Chondrocyte (in vitro differentiated cells): ENCODE results near the gene IL10RA. TPM values are rescaled to one million over a fixed set of nuclear protein-coding genes. Genes with fewer than 3 reads are reported as not detected.
A peak's percentile ranks its signal among the peaks of the same experiment; 100 is the strongest.

ENCODE experiments used
- DNase-seq: peaks from one replicate; pipeline ENCODE4 v3.0.0; 2021; ENCODE audit warnings: mixed read lengths, low spot score
- H3K27ac Mint-ChIP-seq: one replicate; pipeline ENCODE4 v1.8.0; 2021; ENCODE audit warnings: mild to moderate bottlenecking, moderate library complexity, mixed read lengths; ENCODE audit not compliant: unreplicated experiment
- H3K27me3 Mint-ChIP-seq: 2 replicates; pipeline ENCODE4 v1.8.0; 2021; ENCODE audit warnings: low read depth, mixed read lengths
- H3K36me3 Mint-ChIP-seq: 2 replicates; pipeline ENCODE4 v1.8.0; 2021; ENCODE audit warnings: low read depth, mixed read lengths
- H3K4me1 Mint-ChIP-seq: 2 replicates; pipeline ENCODE4 v1.8.0; 2021; ENCODE audit warnings: low read depth, mild to moderate bottlenecking, mixed read lengths
- H3K4me3 Mint-ChIP-seq: one replicate; pipeline ENCODE4 v1.8.0; 2021; ENCODE audit warnings: mild to moderate bottlenecking, moderate library complexity, mixed read lengths; ENCODE audit not compliant: unreplicated experiment
- H3K9me3 Mint-ChIP-seq: 2 replicates; pipeline ENCODE4 v1.8.0; 2021; ENCODE audit warnings: low read depth, mixed read lengths
- CTCF ChIP-seq: fragments of 200-600 bp; sonication (generic); IDR thresholded peaks from 2 replicates; pipeline ENCODE4 v1.5.0; 2021; ENCODE audit warnings: antibody characterized with exemption, mild to moderate bottlenecking, moderate library complexity
- total RNA-seq: library from RNA; stranded (reverse); gene quantifications from 3 replicates; pipeline ENCODE4 v1.2.1, GENCODE V29; 2021

The IL10RA gene
- total RNA-seq, 1 donor from 2014 or later = 0.12 TPM

- Mint-ChIP-seq H3K27ac (no peak overlapping the region), H3K9me3 (no peaks in the 10 kb centered on the region), H3K4me3 (no peak overlapping the region), H3K4me1 (peaks cover 20% of the 10 kb centered on the region), H3K36me3 (no peaks in the 10 kb centered on the region), H3K27me3 (peaks cover 32% of the 10 kb centered on the region)
- no peak for TF ChIP-seq CTCF
- DNase-seq = peak; percentile 54
These were observed 3.3 kb downstream of the IL10RA start for GRCh38 chr11:117989351-117990102.

- no peak for DNase-seq
- no peaks in the 10 kb centered on the region for H3K9me3 Mint-ChIP-seq
- no peak for TF ChIP-seq CTCF
- H3K27me3 Mint-ChIP-seq = peaks cover 11% of the 10 kb centered on the region
- H3K36me3 Mint-ChIP-seq = no peaks in the 10 kb centered on the region
- no peak overlapping the region for H3K4me3 Mint-ChIP-seq
- H3K27ac Mint-ChIP-seq = no peak overlapping the region
- H3K4me1 Mint-ChIP-seq = peaks cover 7% of the 10 kb centered on the region
These were observed 5.9 kb downstream of the IL10RA start for GRCh38 chr11:117992136-117992535.

GRCh38 chr11:117992620-117993019 lies 6.4 kb downstream of the IL10RA start:
- no peak overlapping the region for H3K27ac Mint-ChIP-seq
- no peak for TF ChIP-seq CTCF
- H3K4me1 Mint-ChIP-seq = peaks cover 7% of the 10 kb centered on the region
- DNase-seq = no peak
- peaks cover 6% of the 10 kb centered on the region for H3K27me3 Mint-ChIP-seq
- no peaks in the 10 kb centered on the region for H3K36me3 Mint-ChIP-seq
- no peak overlapping the region for H3K4me3 Mint-ChIP-seq
- H3K9me3 Mint-ChIP-seq = no peaks in the 10 kb centered on the region

- TF ChIP-seq CTCF = no peak
- no peak for DNase-seq
- Mint-ChIP-seq H3K4me1 (peaks cover 7% of the 10 kb centered on the region), H3K4me3 (no peak overlapping the region), H3K36me3 (no peaks in the 10 kb centered on the region), H3K27ac (no peak overlapping the region), H3K27me3 (peaks cover 2% of the 10 kb centered on the region), H3K9me3 (no peaks in the 10 kb centered on the region)
These were observed 8.0 kb downstream of the IL10RA start for GRCh38 chr11:117993988-117994745.

GRCh38 chr11:117995472-117995871 lies 9.3 kb downstream of the IL10RA start:
- DNase-seq = no peak
- Mint-ChIP-seq H3K9me3 (no peaks in the 10 kb centered on the region), H3K4me3 (no peak overlapping the region), H3K36me3 (no peaks in the 10 kb centered on the region), H3K27me3 (peaks cover 2% of the 10 kb centered on the region), H3K4me1 (no peaks in the 10 kb centered on the region), H3K27ac (no peak overlapping the region)
- no peak for TF ChIP-seq CTCF
